ENCODE data around the gene ZNF362. TPM values are rescaled to one million over a fixed set of nuclear protein-coding genes. Genes with fewer than 3 reads are reported as not detected.

The ZNF362 gene
- total RNA-seq, 1 donor from 2014 or later, result 69.8 TPM

DNA sequence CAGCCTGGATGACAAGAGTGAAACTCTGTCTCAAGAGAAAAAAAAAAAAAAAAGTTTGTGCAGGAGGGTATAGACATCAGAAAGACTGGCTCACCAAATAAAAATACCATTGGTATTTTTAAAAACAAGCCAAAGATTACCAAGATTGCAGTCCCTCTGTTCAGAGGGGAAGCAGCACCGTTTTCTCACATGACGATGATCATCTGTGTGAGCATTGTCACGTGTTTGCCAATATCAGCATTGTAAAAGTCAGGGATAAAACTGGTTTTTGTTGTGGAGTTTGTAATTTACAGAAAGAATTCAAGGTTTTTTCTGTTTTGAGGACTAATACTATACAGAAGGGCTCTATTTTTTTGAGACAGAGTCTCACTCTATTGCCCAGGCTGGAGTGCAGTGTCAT, 26.5 kb downstream of the ZNF362 start:
- Mint-ChIP-seq H3K27me3 (ENCODE audit: unreplicated experiment) (no peaks in the 10 kb centered on the region), H3K9me3 (ENCODE audit: unreplicated experiment) (no peaks in the 10 kb centered on the region)

DNA sequence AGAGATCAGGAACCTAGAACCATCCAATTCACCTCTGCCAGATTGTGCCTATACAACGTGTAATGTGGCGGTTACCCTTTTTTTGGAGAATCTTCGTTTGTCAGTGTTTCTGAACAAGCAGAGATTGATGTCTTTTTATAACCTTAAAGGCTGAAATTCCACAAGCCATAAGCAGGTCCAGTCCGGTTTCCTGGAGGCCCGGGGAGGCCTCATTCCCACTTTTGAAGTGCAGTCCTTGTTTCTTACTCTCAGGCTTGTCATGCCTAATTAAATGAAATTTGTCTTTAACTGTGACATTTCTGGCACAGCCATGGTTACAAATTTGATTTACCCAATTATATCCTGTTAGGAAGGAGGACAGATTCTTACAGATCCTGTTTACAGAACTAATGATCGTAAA, 27.8 kb downstream of the ZNF362 start:
- Mint-ChIP-seq H3K27ac (ENCODE audit: unreplicated experiment) (no peak overlapping the region), H3K4me1 (ENCODE audit: low read depth, unreplicated experiment) (peaks cover 2% of the 10 kb centered on the region), H3K36me3 (ENCODE audit: unreplicated experiment) (peaks cover 9% of the 10 kb centered on the region), H3K4me3 (ENCODE audit: unreplicated experiment) (no peak overlapping the region), H3K27me3 (ENCODE audit: unreplicated experiment) (no peaks in the 10 kb centered on the region), H3K9me3 (ENCODE audit: unreplicated experiment) (peaks cover 2% of the 10 kb centered on the region)
- TF ChIP-seq CTCF (IDR thresholded peaks at IDR 0.05; ENCODE audit: partially characterized antibody, unreplicated experiment), result no peak
- no peak for DNase-seq

More for the DNA sequence above, 26.5 kb downstream of the ZNF362 start:
- peaks cover 5% of the 10 kb centered on the region for H3K36me3 Mint-ChIP-seq (ENCODE audit: unreplicated experiment)
- DNase-seq, result no peak
- no peaks in the 10 kb centered on the region for H3K4me1 Mint-ChIP-seq (ENCODE audit: low read depth, unreplicated experiment)
- H3K4me3 Mint-ChIP-seq (ENCODE audit: unreplicated experiment), result no peak overlapping the region
- no peak overlapping the region for H3K27ac Mint-ChIP-seq (ENCODE audit: unreplicated experiment)
- TF ChIP-seq CTCF (IDR thresholded peaks at IDR 0.05; ENCODE audit: partially characterized antibody, unreplicated experiment), result no peak

GRCh38 chr1:33286451-33287185, 30.3 kb downstream of the ZNF362 start:
- H3K4me1 Mint-ChIP-seq (ENCODE audit: low read depth, unreplicated experiment), result peaks cover 2% of the 10 kb centered on the region
- peaks cover 2% of the 10 kb centered on the region for H3K9me3 Mint-ChIP-seq (ENCODE audit: unreplicated experiment)
- DNase-seq, result no peak
- H3K4me3 Mint-ChIP-seq (ENCODE audit: unreplicated experiment), result no peak overlapping the region
- H3K36me3 Mint-ChIP-seq (ENCODE audit: unreplicated experiment), result peaks cover 9% of the 10 kb centered on the region
- no peak for TF ChIP-seq CTCF (IDR thresholded peaks at IDR 0.05; ENCODE audit: partially characterized antibody, unreplicated experiment)
- no peak overlapping the region for H3K27ac Mint-ChIP-seq (ENCODE audit: unreplicated experiment)
- H3K27me3 Mint-ChIP-seq (ENCODE audit: unreplicated experiment), result no peaks in the 10 kb centered on the region

DNA sequence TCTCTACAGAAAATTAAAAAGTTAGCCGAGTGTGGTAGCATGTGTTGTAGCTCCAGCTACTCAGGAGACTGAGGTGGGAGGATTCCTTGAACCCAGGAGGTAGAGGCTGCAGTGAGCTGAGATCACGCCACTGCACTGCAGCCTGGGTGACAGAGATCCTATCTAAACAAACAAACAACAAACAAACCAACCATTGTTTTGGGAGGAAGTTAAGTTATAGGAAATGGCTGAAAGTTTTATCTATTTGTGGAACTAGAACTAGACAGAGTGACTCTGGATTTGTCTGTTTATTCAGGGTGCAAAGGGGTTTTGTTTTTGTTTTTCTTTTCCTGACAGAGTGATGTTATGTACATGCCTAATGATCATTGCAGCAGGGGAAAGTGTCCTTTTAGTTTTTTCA, 31.0 kb downstream of the ZNF362 start:
- no peak overlapping the region for H3K4me3 Mint-ChIP-seq (ENCODE audit: unreplicated experiment)
- TF ChIP-seq CTCF (IDR thresholded peaks at IDR 0.05; ENCODE audit: partially characterized antibody, unreplicated experiment), result no peak
- peaks cover 2% of the 10 kb centered on the region for H3K4me1 Mint-ChIP-seq (ENCODE audit: low read depth, unreplicated experiment)
- H3K27me3 Mint-ChIP-seq (ENCODE audit: unreplicated experiment), result no peaks in the 10 kb centered on the region
- no peak for DNase-seq
- H3K27ac Mint-ChIP-seq (ENCODE audit: unreplicated experiment), result no peak overlapping the region
- H3K9me3 Mint-ChIP-seq (ENCODE audit: unreplicated experiment), result peaks cover 2% of the 10 kb centered on the region
- H3K36me3 Mint-ChIP-seq (ENCODE audit: unreplicated experiment), result peaks cover 4% of the 10 kb centered on the region

All from glutamatergic neuron (in vitro differentiated cells).